Small intestine (tissue), 7 donors: ENCODE measurements around the gene NINJ2. TPM values are rescaled to one million over a fixed set of nuclear protein-coding genes. Genes with fewer than 3 reads are reported as not detected.
A peak's percentile ranks its signal among the peaks of the same experiment; 100 is the strongest.
"Not testable (repeated sequence)": the region's sequence is repeated elsewhere in the genome, so short reads cannot be mapped to it uniquely, and the experiment has no call there.

Experiments
- DNase-seq, 2 donors: peaks; one replicate each; pipeline versions ENCODE4 v3.0.0 to v3.0.0-alpha.2; 2013
- FAIRE-seq: peaks from 2 replicates; lab custom pipeline; 2012; peaks lifted over from hg19 to GRCh38; lab: Jason Lieb, UNC
- H3K27ac ChIP-seq, 3 donors: one replicate each; pipeline ENCODE4 v1.5.1; 2013; ENCODE audit warnings: low read length in 2 of 3, mild to moderate bottlenecking in 2 of 3, control low read depth in 1 of 3, inconsistent platforms in 1 of 3, low read depth in 1 of 3, moderate library complexity in 1 of 3
- H3K27me3 ChIP-seq, 3 donors: one replicate each; pipeline ENCODE4 v1.6.1; 2013; ENCODE audit warnings: low read length in 3 of 3, inconsistent platforms in 1 of 3; ENCODE audit not compliant: control insufficient read depth in 3 of 3, insufficient read depth in 3 of 3
- H3K36me3 ChIP-seq, 3 donors: one replicate each; pipeline ENCODE4 v1.6.1; 2013; ENCODE audit warnings: low read length in 3 of 3, inconsistent platforms in 1 of 3, low read depth in 1 of 3, mild to moderate bottlenecking in 1 of 3, moderate library complexity in 1 of 3; ENCODE audit not compliant: control insufficient read depth in 3 of 3, insufficient read depth in 2 of 3
- H3K4me1 ChIP-seq, 3 donors: one replicate each; pipeline ENCODE4 v1.6.1; 2013; ENCODE audit warnings: low read length in 2 of 3, inconsistent platforms in 1 of 3, low read depth in 1 of 3, mild to moderate bottlenecking in 1 of 3, moderate library complexity in 1 of 3; ENCODE audit not compliant: control insufficient read depth in 3 of 3, insufficient read depth in 2 of 3
- H3K4me3 ChIP-seq, 3 donors: one replicate each; pipeline ENCODE4 v1.5.1; 2013; ENCODE audit warnings: low read length in 3 of 3, control low read depth in 1 of 3, inconsistent platforms in 1 of 3, low read depth in 1 of 3, mild to moderate bottlenecking in 1 of 3, moderate library complexity in 1 of 3
- H3K9me3 ChIP-seq, 2 donors: one replicate each; pipeline ENCODE4 v1.6.1; 2013; ENCODE audit warnings: low read depth in 1 of 2, low read length in 1 of 2; ENCODE audit not compliant: control insufficient read depth in 2 of 2, insufficient read depth in 1 of 2
- WGBS, 3 donors: extraction: QIAGEN DNeasy Blood & Tissue Kit; methylation state at CpG; one replicate each; pipeline ENCODE4 v1.1.7; 2013; 5-methylcytosine and 5-hydroxymethylcytosine counted together
- polyA plus RNA-seq, 4 donors: library from polyadenylated mRNA; stranded (reverse) in 3 of 4; unstranded in 1 of 4; fragments of 200-250 nt in 3 of 4; fragments of 120-200 nt in 1 of 4; gene quantifications; one replicate each; pipeline versions ENCODE4 v1.2.1 to v1.2.3, GENCODE V29; 2013
- donor health status: healthy with polysubstance abuse.
- donor health status: control.
- donor health status: control.
- donor health status: Bipolar disorder and iron deficiency.
- donor health status: healthy.

The NINJ2 gene
- polyA plus RNA-seq, 4 donors = 0.67 to 8.1 (median 3.8) TPM

DNA sequence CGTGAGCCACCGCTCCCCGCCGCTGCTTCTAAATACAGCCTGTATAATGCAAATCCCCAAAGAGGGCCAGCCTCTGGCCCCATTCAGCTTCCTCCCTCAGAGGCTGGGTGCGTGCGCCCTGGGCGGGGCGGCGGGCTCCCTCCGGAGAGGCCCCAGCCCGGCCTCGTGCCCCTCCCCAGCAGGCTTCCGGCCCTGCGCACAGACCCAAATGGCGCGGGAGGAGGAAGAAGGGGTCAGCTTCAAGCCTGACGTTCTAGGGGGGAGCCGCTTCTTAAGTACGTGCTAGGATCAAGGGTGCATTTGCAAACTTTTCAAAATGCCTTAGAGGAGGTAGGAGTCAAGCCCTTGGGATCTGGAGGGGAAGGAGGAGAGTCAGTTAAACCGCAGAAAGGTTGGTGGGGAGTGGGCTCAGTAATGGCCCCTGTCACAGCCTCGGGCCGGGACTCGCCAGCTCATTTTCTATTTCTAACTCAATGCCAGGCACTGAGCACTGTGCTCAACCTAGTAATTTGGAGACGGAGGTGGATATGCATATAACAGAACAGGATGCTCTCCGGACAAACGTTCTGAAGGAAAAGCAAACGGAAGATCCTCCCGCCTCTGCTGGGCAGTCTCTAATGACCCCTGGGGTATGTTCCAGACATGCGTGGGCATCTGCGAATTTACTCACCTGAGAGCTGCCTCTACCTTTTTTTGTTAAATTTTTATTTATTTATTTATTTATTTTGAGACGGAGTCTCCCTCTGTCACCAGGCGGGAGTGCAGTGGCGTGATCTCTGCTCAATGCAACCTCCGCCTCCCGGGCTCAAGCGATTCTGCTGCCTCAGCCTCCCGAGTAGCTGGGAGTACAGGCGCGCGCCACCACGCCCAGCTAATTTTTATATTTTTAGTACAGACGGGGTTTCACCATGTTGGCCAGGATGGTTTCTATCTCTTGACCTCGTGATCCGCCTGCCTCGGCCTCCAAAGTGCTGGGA, 32.3 kb downstream of the NINJ2 start:
- Histone ChIP-seq H3K36me3 (no peaks in the 10 kb centered on the region), H3K27ac (peak overlapping the region in 1 of 3 donors; percentile 86), H3K4me3 (peak overlapping the region in 1 of 3 donors; percentile 11), H3K27me3 (no peaks in the 10 kb centered on the region), H3K9me3 (no peaks in the 10 kb centered on the region), H3K4me1 (no peaks in the 10 kb centered on the region)
- 65 to 90% (median 86%) methylated on average over 43 to 45 of the region's 45 CpGs for WGBS, 3 donors
- DNase-seq = peak in 1 of 2 donors; percentile 31
- no peak for FAIRE-seq

DNA sequence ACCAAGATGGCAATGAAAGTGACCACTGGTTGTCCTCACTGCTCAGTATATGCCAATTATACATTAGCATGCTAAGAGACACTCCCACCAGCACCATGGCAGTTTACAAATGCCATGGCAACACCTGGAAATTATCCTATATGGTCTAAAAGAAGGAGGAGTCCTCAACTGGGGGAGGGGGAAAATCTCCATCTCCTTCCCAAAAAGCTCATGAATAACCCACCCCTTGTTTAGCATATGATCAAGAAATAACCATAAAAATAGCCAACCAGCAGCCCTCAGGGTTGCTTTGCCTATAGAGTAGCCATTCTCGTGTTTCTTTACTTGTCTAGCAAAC, 34.5 kb downstream of the NINJ2 start:
- H3K9me3 ChIP-seq, H3K4me1 ChIP-seq, H3K4me3 ChIP-seq, DNase-seq, H3K36me3 ChIP-seq, H3K27me3 ChIP-seq, H3K27ac ChIP-seq, FAIRE-seq: not testable (repeated sequence)
- 81 to 92% (median 90%) methylated on average over 1 of the region's 1 CpG for WGBS, 3 donors

DNA sequence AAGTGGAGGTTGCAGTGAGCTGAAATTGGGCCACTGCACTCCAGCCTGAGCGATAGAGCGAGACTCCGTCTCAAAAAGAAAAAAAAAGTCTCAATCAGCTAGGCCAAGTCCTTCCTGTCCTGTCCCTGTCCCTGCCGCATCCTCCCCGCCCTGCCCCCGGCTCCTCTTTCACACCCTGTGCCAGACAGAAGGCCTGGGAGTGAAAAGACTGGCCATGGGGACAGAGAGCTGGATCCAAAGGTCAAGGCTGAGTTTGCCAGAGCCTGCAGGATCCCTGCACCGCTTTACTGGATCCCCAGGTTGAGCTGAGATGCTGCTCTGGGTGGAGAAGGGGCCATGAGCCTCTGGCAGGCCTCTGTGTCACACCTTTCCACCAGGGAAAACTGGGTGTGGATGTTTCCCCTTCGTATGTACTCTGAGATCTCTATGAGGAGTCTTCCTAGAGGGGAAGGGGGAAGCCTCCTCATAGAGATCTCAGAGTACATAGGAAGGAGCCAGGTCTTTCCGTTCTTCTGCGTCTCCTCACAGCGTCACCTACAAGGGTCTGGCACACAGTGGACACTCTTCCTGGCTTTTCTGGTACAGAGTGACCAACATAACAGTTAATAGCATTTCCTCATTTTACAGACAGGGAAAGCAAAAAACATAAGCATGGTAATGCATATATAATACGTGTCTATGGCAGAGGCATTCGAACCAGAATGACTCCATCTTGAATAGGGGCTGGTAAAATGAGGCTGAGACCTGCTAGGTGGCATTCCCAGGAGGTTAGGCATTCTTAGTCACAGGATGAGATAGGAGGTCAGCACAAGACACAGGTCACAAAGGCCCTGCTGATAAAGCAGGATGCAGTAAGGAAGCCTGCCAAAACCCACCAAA, 35.1 kb downstream of the NINJ2 start:
- DNase-seq (no peak), FAIRE-seq (no peak)
- H3K4me1 ChIP-seq = no peaks in the 10 kb centered on the region
- H3K27ac ChIP-seq = no peak overlapping the region
- H3K9me3 ChIP-seq = no peaks in the 10 kb centered on the region
- no peaks in the 10 kb centered on the region for H3K27me3 ChIP-seq
- no peak overlapping the region for H3K4me3 ChIP-seq
- WGBS, 3 donors = 83 to 91% (median 87%) methylated on average over 13 of the region's 13 CpGs
- no peaks in the 10 kb centered on the region for H3K36me3 ChIP-seq

DNA sequence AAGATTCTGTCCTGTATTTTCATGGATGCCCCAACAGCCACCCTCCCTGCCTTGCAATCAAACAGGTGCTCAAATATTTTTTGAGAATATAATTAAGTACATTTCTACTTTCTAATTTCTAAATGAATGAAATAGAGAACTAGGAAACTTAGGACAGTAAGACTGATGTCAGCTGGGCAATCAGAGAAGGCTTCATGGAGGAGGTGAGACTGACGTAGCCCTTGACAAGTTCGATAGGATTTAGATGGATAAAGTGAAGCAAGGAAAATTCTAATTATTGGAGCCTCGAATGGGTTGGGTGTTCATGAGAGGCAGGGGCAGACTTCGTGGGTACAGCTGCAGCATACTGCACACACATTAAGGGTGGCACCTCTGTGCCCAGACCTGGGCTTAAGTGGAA, 36.0 kb downstream of the NINJ2 start:
- no peak for DNase-seq
- H3K4me1 ChIP-seq = no peaks in the 10 kb centered on the region
- FAIRE-seq = no peak
- no peaks in the 10 kb centered on the region for H3K27me3 ChIP-seq
- no peak overlapping the region for H3K27ac ChIP-seq
- no peaks in the 10 kb centered on the region for H3K36me3 ChIP-seq
- H3K4me3 ChIP-seq = no peak overlapping the region
- 90 to 93% (median 92%) methylated on average over 4 of the region's 4 CpGs for WGBS, 3 donors
- no peaks in the 10 kb centered on the region for H3K9me3 ChIP-seq

DNA sequence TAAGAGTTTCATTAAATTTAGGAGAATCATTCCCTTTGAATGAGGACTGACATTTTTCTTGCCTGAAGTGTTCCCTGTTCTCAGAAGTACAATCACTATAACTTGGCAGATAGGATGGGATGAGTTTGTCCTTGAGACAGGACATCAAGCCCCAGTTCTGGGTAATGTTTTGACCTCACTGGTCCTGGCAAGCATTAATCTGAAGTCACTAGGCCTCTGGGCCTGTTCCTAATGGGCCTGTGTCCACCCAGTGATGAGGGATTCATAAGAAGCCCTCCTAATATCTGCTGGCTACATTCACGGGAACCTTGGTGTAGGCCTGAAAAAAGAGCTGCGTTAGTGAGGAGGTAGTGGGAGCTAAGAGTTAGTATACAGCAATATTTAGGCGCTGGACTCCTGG, 37.2 kb downstream of the NINJ2 start:
- no peak overlapping the region for H3K4me3 ChIP-seq
- H3K27me3 ChIP-seq = no peaks in the 10 kb centered on the region
- H3K36me3 ChIP-seq = no peaks in the 10 kb centered on the region
- no peak overlapping the region for H3K27ac ChIP-seq
- 95 to 100% (median 95%) methylated on average over 3 of the region's 3 CpGs for WGBS, 3 donors
- DNase-seq (no peak), FAIRE-seq (no peak)
- no peaks in the 10 kb centered on the region for H3K4me1 ChIP-seq
- no peaks in the 10 kb centered on the region for H3K9me3 ChIP-seq

DNA sequence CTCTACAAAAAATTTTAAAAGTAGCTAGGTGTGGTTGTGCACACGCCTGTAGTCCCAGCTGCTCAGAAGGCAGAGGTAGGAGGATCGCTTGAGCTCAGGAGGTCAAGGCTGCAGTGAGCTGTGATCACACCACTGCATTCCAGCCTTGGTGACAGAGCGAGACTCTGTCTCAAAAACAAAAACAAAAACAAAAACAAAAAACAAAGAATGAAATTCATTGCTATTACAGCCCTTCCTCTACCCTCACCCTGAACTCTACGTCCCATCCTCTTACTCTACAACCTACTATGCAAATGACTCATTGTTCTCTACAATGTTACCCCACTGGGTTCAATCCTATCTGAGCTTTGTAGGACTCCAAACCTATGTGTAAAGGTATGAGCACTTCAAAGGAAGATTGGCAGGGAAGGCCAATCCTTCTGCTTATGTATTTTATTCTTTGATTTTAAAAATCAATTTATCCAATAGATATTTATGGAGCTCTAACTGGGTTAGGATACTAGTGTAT, 39.3 kb downstream of the NINJ2 start:
- no peak overlapping the region for H3K4me3 ChIP-seq
- H3K4me1 ChIP-seq = no peaks in the 10 kb centered on the region
- no peaks in the 10 kb centered on the region for H3K27me3 ChIP-seq
- DNase-seq (no peak), FAIRE-seq (no peak)
- no peaks in the 10 kb centered on the region for H3K9me3 ChIP-seq
- no peak overlapping the region for H3K27ac ChIP-seq
- H3K36me3 ChIP-seq = no peaks in the 10 kb centered on the region
- WGBS, 3 donors = 90 to 92% (median 91%) methylated on average over 4 of the region's 4 CpGs

DNA sequence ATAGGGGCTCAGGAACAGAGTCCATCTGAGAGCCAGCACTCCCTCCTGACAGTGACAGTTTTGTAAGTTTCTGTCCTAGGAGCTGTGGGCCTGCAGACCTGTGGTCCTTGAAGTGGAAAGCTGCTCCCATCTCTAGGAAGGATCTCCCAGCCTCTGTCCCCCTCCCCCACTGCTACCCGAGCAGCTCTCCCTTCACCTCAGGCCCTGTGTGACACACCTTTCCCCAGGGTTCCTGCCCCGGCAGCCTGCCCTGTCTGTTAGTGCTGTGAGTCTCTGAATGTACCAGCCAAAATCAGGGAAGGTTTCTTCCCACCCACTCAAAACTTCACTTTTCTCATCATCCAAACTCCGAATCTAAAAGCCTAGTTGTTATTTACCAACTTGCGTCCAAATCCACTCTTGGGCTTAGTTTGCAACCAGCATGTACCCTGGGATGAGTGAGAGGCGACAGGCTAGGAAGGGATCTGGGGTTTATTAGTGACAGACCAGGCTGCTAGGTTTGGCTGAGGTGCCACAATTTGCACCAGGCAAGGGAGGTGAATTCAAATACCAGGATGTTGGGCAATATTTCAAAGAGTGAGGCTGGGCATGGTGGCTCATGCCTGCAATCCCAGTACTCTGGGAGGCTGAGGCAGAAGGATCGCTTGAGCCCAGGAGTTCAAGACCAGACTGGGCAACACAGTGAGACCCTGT, 39.9 kb downstream of the NINJ2 start:
- Histone ChIP-seq H3K4me3 (no peak overlapping the region), H3K36me3 (no peaks in the 10 kb centered on the region), H3K27ac (peak overlapping the region in 1 of 3 donors; percentile 53), H3K4me1 (no peaks in the 10 kb centered on the region), H3K9me3 (no peaks in the 10 kb centered on the region), H3K27me3 (no peaks in the 10 kb centered on the region)
- no peak for FAIRE-seq
- DNase-seq = no peak
- 82 to 85% (median 83%) methylated on average over 6 of the region's 6 CpGs for WGBS, 3 donors

DNA sequence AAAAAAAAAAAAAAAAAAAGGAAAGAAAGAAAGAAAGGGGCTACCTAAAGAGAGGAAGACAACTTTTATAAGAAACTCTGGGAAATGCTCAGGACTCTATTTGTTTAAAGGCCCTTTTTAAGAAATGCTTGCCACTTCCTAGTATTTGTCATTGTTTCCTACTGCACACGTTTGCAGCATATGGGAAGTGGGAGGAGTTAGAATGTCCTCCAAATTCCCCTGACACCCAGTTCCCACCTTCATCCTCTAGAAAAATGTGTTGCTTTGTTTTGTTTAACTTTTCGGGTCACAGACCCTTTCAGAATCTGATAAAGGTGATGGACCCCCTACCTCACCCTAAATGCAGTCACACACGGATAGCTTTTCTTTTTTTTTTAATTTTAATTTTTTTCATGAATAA, 40.8 kb downstream of the NINJ2 start:
- no peak overlapping the region for H3K27ac ChIP-seq
- no peaks in the 10 kb centered on the region for H3K4me1 ChIP-seq
- no peak for DNase-seq
- no peaks in the 10 kb centered on the region for H3K36me3 ChIP-seq
- H3K9me3 ChIP-seq = no peaks in the 10 kb centered on the region
- no peak for FAIRE-seq
- no peaks in the 10 kb centered on the region for H3K27me3 ChIP-seq
- WGBS, 3 donors = 44 to 57% (median 55%) methylated on average over 3 of the region's 3 CpGs
- H3K4me3 ChIP-seq = no peak overlapping the region
